Stomach (tissue), 4 donors: ENCODE measurements around the gene PSTPIP1.

ENCODE experiments used
- CTCF ChIP-seq, 7 experiments: fragments of 450-650 bp in 4 of 7; fragments of 200-600 bp in 3 of 7; sonication (generic) in 3 of 7; IDR thresholded peaks; one replicate each; pipeline ENCODE4 v1.5.1; 2016 to 2019; ENCODE audit warnings: antibody characterized with exemption in 7 of 7, control low read depth in 2 of 7, mild to moderate bottlenecking in 1 of 7
- POLR2A ChIP-seq, 4 donors: fragments of 450-650 bp; IDR thresholded peaks; one replicate each; pipeline ENCODE4 v1.6.1; 2016; ENCODE audit warnings: antibody characterized with exemption in 4 of 4, control low read depth in 2 of 4, mild to moderate bottlenecking in 1 of 4, moderate library complexity in 1 of 4
- POLR2AphosphoS5 ChIP-seq, 3 donors: sonication (generic); formaldehyde crosslinking; IDR thresholded peaks; one replicate each; pipeline ENCODE4 v1.6.1; 2016; ENCODE audit warnings: antibody characterized with exemption in 3 of 3

- no peak for TF ChIP-seq CTCF (IDR thresholded peaks at IDR 0.05)
- no peak for TF ChIP-seq POLR2AphosphoS5 (IDR thresholded peaks at IDR 0.05)
- TF ChIP-seq POLR2A (IDR thresholded peaks at IDR 0.05), result no peak
Observed at GRCh38 chr15:77081971-77082370, 87.0 kb downstream of the PSTPIP1 start.
